NT2/D1 (cell line): ENCODE results near the gene ECT2.

Experiments
- SUZ12 ChIP-seq: IDR thresholded peaks from 2 replicates; pipeline ENCODE4 v1.6.1; 2011; ENCODE audit not compliant: insufficient read length, insufficient read depth; ENCODE audit errors: extremely low read depth
- YY1 ChIP-seq: IDR thresholded peaks from 2 replicates; pipeline ENCODE4 v1.6.1; 2011; ENCODE audit not compliant: insufficient read length, insufficient read depth

- no peak for TF ChIP-seq YY1
- TF ChIP-seq SUZ12, result no peak
Observed at GRCh38 chr3:172816281-172816680, 65.8 kb downstream of the ECT2 start.
